Measurements from ENCODE around the gene DCANP1.

GRCh38 chr5:135402031-135402430 is 45.1 kb downstream of the DCANP1 start:
- TF ChIP-seq EZH2 (IDR thresholded peaks at IDR 0.05; ENCODE audit: borderline replicate concordance), result no peak
- no peak for TF ChIP-seq CTCF (IDR thresholded peaks at IDR 0.05; ENCODE audit: poor library complexity)
